Measurements from ENCODE around the gene PLEKHB1. TPM values are rescaled to one million over a fixed set of nuclear protein-coding genes. Genes with fewer than 3 reads are reported as not detected.

The PLEKHB1 gene
- total RNA-seq, 2 experiments from 2014 or later = 2.3 to 11.8 TPM

DNA sequence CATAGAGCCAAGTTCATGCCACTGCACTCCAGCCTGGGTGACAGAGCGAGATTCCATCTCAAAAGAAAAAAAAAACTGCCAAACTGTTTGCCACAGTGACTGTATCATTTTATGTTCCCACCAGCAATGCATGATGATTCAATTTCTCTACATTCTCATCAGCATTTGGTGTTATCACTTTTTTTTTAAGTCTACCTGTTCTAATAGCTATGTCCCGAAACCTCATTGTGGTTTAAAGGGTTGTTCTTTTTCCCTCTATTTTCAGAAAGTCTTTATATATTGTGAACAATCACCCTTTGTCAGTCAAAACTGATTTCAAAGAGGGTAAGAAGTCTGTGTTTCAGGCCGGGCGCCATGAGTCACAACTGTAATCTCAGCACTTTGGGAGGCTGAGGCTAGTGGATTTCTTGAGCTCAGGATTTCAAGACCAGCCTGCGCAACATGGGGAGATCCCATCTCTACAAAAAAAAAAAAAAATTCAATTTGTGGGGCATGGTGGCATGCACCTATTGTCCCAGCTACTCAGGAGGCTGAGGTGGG, 33.7 kb upstream of the PLEKHB1 start:
- H3K9me3 ChIP-seq (ENCODE audit: low read length) = no peaks in the 10 kb centered on the region
- H4K20me1 ChIP-seq (ENCODE audit: insufficient read depth, low read length) = no peaks in the 10 kb centered on the region
- no peaks in the 10 kb centered on the region for H3K36me3 ChIP-seq (ENCODE audit: insufficient read depth, low read length)
- BruUV-seq (replicated peaks) = no TSS peak
- H3K27ac ChIP-seq (ENCODE audit: low read depth, low read length, poor library complexity, severe bottlenecking) = no peak overlapping the region
- H3K4me2 ChIP-seq (ENCODE audit: low read length) = no peak overlapping the region
- no peak overlapping the region for H3K4me3 ChIP-seq (ENCODE audit: low read depth, low read length, poor library complexity, severe bottlenecking)
- H3K4me1 ChIP-seq (ENCODE audit: insufficient read depth, low read length, poor library complexity, severe bottlenecking) = no peaks in the 10 kb centered on the region
- TF ChIP-seq, protein P1, sequence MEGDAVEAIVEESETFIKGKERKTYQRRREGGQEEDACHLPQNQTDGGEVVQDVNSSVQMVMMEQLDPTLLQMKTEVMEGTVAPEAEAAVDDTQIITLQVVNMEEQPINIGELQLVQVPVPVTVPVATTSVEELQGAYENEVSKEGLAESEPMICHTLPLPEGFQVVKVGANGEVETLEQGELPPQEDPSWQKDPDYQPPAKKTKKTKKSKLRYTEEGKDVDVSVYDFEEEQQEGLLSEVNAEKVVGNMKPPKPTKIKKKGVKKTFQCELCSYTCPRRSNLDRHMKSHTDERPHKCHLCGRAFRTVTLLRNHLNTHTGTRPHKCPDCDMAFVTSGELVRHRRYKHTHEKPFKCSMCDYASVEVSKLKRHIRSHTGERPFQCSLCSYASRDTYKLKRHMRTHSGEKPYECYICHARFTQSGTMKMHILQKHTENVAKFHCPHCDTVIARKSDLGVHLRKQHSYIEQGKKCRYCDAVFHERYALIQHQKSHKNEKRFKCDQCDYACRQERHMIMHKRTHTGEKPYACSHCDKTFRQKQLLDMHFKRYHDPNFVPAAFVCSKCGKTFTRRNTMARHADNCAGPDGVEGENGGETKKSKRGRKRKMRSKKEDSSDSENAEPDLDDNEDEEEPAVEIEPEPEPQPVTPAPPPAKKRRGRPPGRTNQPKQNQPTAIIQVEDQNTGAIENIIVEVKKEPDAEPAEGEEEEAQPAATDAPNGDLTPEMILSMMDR (conservative IDR thresholded peaks at IDR 0.05; ENCODE audit: low read length) = no peak
- TF ChIP-seq EZH2phosphoT487 (IDR thresholded peaks at IDR 0.05; ENCODE audit: borderline replicate concordance, low read depth, low read length) = no peak
- no peaks in the 10 kb centered on the region for H3K79me2 ChIP-seq (ENCODE audit: insufficient read depth, low read depth, low read length)
- no peak for DNase-seq (ENCODE audit: low spot score)
- H3K9me2 ChIP-seq (ENCODE audit: insufficient read depth, low read length) = no peaks in the 10 kb centered on the region
- intact Hi-C loops (cut with micrococcal nuclease; ENCODE audit: unreplicated experiment) = no loop called here
- ChIA-PET CTCF (ENCODE audit: unreplicated experiment) (interaction anchor here (0.6 kb wide), 1 partner anchor 497 kb away, joined by 3 read pairs; no protein-coding TSS in a partner anchor), POLR2A (interaction anchor here (0.7 to 1.3 kb wide), 5 partner anchors 19 to 716 kb away, joined by 3 to 5 read pairs (median 3); no protein-coding TSS in a partner anchor)
- no peak overlapping the region for H2AFZ ChIP-seq (ENCODE audit: low read length)

DNA sequence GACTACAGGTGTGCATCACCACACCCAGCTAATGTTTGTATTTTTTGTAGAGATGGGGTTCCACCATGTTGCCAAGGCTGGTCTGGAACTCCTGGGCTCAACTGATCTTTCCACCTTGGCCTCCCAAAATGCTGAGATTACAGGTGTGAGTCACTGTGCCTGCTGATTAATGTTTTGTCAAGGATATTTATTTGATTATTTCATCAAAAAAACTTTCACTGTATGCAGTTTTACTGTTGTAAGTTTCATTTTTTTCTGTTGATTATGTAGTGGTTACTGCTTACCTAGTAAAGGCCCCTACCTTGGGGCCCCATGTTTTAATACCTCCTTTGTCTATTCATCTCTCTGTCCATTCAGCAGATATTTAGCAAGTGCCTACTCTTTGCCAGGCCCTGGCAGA, 31.8 kb upstream of the PLEKHB1 start:
- CTCF ChIA-PET (ENCODE audit: unreplicated experiment) = no interaction called here
- H3K4me3 ChIP-seq (ENCODE audit: low read depth, low read length, poor library complexity, severe bottlenecking) = no peak overlapping the region
- H3K27ac ChIP-seq (ENCODE audit: low read depth, low read length, poor library complexity, severe bottlenecking) = no peak overlapping the region
- no peak overlapping the region for H3K4me2 ChIP-seq (ENCODE audit: low read length)
- POLR2A ChIA-PET = no interaction called here
- no peaks in the 10 kb centered on the region for H4K20me1 ChIP-seq (ENCODE audit: insufficient read depth, low read length)
- no peaks in the 10 kb centered on the region for H3K79me2 ChIP-seq (ENCODE audit: insufficient read depth, low read depth, low read length)
- TF ChIP-seq, protein P1 (conservative IDR thresholded peaks at IDR 0.05; ENCODE audit: low read length) = no peak
- no peak for TF ChIP-seq EZH2phosphoT487 (IDR thresholded peaks at IDR 0.05; ENCODE audit: borderline replicate concordance, low read depth, low read length)
- H3K9me3 ChIP-seq (ENCODE audit: low read length) = no peaks in the 10 kb centered on the region
- DNase-seq (ENCODE audit: low spot score) = no peak
- intact Hi-C loops (cut with micrococcal nuclease; ENCODE audit: unreplicated experiment) = no loop called here
- H3K4me1 ChIP-seq (ENCODE audit: insufficient read depth, low read length, poor library complexity, severe bottlenecking) = no peaks in the 10 kb centered on the region
- no peaks in the 10 kb centered on the region for H3K36me3 ChIP-seq (ENCODE audit: insufficient read depth, low read length)
- BruUV-seq (replicated peaks) = no TSS peak
- no peak overlapping the region for H2AFZ ChIP-seq (ENCODE audit: low read length)
- no peaks in the 10 kb centered on the region for H3K9me2 ChIP-seq (ENCODE audit: insufficient read depth, low read length)

DNA sequence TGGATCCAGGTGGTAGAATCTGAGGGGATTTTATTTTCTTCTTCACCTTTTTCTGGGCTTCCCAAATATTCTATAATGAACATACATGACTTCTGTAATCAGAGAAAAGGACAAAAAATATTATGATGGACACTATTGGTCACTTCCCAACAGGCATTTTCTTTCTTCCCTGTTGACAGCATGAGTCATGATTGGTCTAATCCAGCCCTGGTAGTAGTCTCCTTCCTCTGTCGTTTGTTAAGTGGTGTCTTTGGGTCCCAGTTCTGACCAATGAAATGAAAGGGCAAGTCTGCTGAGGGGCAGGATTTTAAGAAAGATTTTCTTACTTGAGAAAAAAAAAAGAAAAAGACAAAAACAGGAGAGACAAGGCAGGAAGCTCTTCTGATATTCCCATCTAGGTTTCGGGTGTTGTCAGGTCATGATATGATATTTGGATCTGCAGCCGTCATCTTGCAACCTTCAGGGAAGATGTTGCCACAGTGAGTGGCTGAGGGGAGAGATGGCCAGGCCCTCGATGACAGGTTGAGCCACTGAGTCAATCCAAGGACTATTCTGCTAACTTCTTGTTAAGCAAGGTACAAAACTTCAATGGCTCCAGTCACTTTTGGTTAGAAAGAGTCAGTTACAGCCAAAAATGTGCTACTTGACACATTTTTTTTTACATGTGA, 23.3 kb upstream of the PLEKHB1 start:
- Histone ChIP-seq H3K79me2 (ENCODE audit: insufficient read depth, low read depth, low read length) (no peaks in the 10 kb centered on the region), H3K36me3 (ENCODE audit: insufficient read depth, low read length) (no peaks in the 10 kb centered on the region), H3K9me3 (ENCODE audit: low read length) (no peaks in the 10 kb centered on the region), H3K4me1 (ENCODE audit: insufficient read depth, low read length, poor library complexity, severe bottlenecking) (no peaks in the 10 kb centered on the region), H3K27ac (ENCODE audit: low read depth, low read length, poor library complexity, severe bottlenecking) (no peak overlapping the region), H3K4me2 (ENCODE audit: low read length) (no peak overlapping the region), H3K9me2 (ENCODE audit: insufficient read depth, low read length) (no peaks in the 10 kb centered on the region), H4K20me1 (ENCODE audit: insufficient read depth, low read length) (no peaks in the 10 kb centered on the region), H2AFZ (ENCODE audit: low read length) (no peak overlapping the region), H3K4me3 (ENCODE audit: low read depth, low read length, poor library complexity, severe bottlenecking) (no peak overlapping the region)
- no TSS peak for BruUV-seq (replicated peaks)
- no peak for DNase-seq (ENCODE audit: low spot score)
- intact Hi-C loops (cut with micrococcal nuclease; ENCODE audit: unreplicated experiment) = no loop called here
- POLR2A ChIA-PET = no interaction called here
- TF ChIP-seq, protein P1 (conservative IDR thresholded peaks at IDR 0.05; ENCODE audit: low read length) = no peak
- no peak for TF ChIP-seq EZH2phosphoT487 (IDR thresholded peaks at IDR 0.05; ENCODE audit: borderline replicate concordance, low read depth, low read length)
- CTCF ChIA-PET (ENCODE audit: unreplicated experiment) = no interaction called here

Measured in OCI-LY7 (cell line).